ENCODE data around the gene APOM.

The APOM gene

GRCh38 chr6:31687860-31688693 lies 32.4 kb downstream of the APOM start:
- no peak for DNase-seq (ENCODE audit: extremely low read depth, low read depth)
- TF ChIP-seq CTCF (IDR thresholded peaks at IDR 0.05; ENCODE audit: low read depth, low read length) = no peak

DNA sequence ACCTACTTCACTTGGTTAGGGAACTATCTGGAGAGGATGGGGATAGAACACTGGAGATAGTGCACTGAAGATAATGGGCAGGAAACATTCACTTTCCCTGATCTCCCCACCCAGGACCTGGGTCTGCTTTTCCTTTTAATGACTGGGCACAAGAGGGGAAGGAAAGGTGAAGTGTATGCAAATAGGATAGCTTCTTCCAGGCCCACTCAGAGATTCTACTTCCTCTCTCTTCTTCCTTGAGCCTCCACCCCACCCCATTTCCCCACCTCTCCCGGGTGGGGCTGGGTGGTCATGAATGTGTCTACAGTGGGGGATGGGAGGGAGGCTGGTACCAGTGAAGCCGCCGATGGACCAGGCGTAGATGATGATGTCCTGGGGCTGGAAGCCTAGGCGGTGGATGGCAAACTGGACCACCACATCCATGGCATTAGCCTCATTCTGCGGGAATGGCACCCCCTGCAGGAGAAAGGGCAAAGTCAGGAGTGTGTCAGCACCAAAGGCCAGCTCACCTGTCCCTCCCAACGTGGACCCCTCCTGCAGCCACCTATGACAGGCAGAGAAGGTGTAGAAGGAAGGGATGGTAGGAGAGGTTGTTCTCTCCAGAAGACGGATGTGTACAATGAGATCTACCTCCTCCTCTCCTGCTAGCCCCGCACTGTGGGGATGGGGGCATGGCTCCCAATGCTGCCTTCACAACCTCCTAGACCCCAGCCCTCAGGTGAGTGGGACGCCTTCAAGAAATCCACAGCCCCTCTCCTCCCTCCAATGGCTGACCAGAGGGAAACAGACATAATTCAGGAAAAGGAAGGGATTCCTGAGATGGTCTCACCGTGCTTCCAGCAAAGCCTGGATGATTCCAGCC lies 33.8 kb downstream of the APOM start:
- no peak for DNase-seq (ENCODE audit: extremely low read depth, low read depth)
- TF ChIP-seq CTCF (IDR thresholded peaks at IDR 0.05; ENCODE audit: low read depth, low read length) = peak; percentile 31

- no peak for TF ChIP-seq CTCF (IDR thresholded peaks at IDR 0.05; ENCODE audit: low read depth, low read length)
- no peak for DNase-seq (ENCODE audit: extremely low read depth, low read depth)
These were observed 34.8 kb downstream of the APOM start for GRCh38 chr6:31690231-31691077.

- DNase-seq (ENCODE audit: extremely low read depth, low read depth) = no peak
- no peak for TF ChIP-seq CTCF (IDR thresholded peaks at IDR 0.05; ENCODE audit: low read depth, low read length)
These were observed 35.4 kb downstream of the APOM start for GRCh38 chr6:31691078-31691463.

GRCh38 chr6:31691564-31692108 lies 35.9 kb downstream of the APOM start:
- no peak for TF ChIP-seq CTCF (IDR thresholded peaks at IDR 0.05; ENCODE audit: low read depth, low read length)
- no peak for DNase-seq (ENCODE audit: extremely low read depth, low read depth)

GRCh38 chr6:31692353-31692752 lies 36.7 kb downstream of the APOM start:
- DNase-seq (ENCODE audit: extremely low read depth, low read depth) = no peak
- no peak for TF ChIP-seq CTCF (IDR thresholded peaks at IDR 0.05; ENCODE audit: low read depth, low read length)
